Measurements from ENCODE around the gene ATP6AP1.

GRCh38 chrX:154463611-154464220 lies 35.2 kb downstream of the ATP6AP1 start:
- TF ChIP-seq GATA2 (IDR thresholded peaks at IDR 0.05; ENCODE audit: low read depth, low read length) (no peak), GATA3 (IDR thresholded peaks at IDR 0.05; ENCODE audit: low read depth, low read length) (no peak)
